Sigmoid colon (tissue), 7 donors: ENCODE measurements around the gene FNDC1. TPM values are rescaled to one million over a fixed set of nuclear protein-coding genes. Genes with fewer than 3 reads are reported as not detected.

Experiments
- DNase-seq: peaks from one replicate; pipeline ENCODE4 v3.0.0-alpha.2; 2019
- H3K27ac ChIP-seq, 4 donors: fragments of 200-600 bp; sonication (generic); one replicate each; pipeline ENCODE4 v1.5.1; 2016 to 2019; ENCODE audit warnings: mild to moderate bottlenecking in 1 of 4
- H3K27me3 ChIP-seq, 3 donors: fragments of 200-600 bp; sonication (generic); one replicate each; pipeline ENCODE4 v1.5.1; 2019; ENCODE audit warnings: mild to moderate bottlenecking in 1 of 3
- H3K36me3 ChIP-seq, 4 donors: fragments of 200-600 bp; sonication (generic); one replicate each; pipeline ENCODE4 v1.5.1; 2016 to 2019
- H3K4me1 ChIP-seq, 4 donors: fragments of 200-600 bp; sonication (generic); one replicate each; pipeline ENCODE4 v1.5.1; 2017 to 2019
- H3K4me3 ChIP-seq, 4 donors: fragments of 200-600 bp; sonication (generic); one replicate each; pipeline ENCODE4 v1.5.1; 2017 to 2019; ENCODE audit warnings: mild to moderate bottlenecking in 2 of 4, moderate library complexity in 1 of 4
- H3K9me3 ChIP-seq, 4 donors: fragments of 200-600 bp in 3 of 4; sonication (generic) in 3 of 4; one replicate each; pipeline versions ENCODE4 v1.5.1 to v1.6.1; 2013 to 2019
- CTCF ChIP-seq, 4 experiments: fragments of 450-650 bp in 3 of 4; fragments of 200-600 bp in 1 of 4; IDR thresholded peaks; one replicate each; pipeline ENCODE4 v1.5.1; 2016 to 2019; ENCODE audit warnings: antibody characterized with exemption in 4 of 4, mild to moderate bottlenecking in 3 of 4, moderate library complexity in 2 of 4
- EP300 ChIP-seq, 4 donors: sonication (generic); formaldehyde crosslinking; IDR thresholded peaks; one replicate each; pipeline ENCODE4 v1.6.1; 2017; ENCODE audit warnings: antibody characterized with exemption in 4 of 4
- POLR2A ChIP-seq, 2 donors: fragments of 450-650 bp; IDR thresholded peaks; one replicate each; pipeline ENCODE4 v1.6.1; 2016; ENCODE audit warnings: antibody characterized with exemption in 2 of 2, mild to moderate bottlenecking in 2 of 2, moderate library complexity in 2 of 2
- POLR2AphosphoS5 ChIP-seq, 4 donors: sonication (generic); formaldehyde crosslinking; IDR thresholded peaks; one replicate each; pipeline ENCODE4 v1.6.1; 2017; ENCODE audit warnings: antibody characterized with exemption in 4 of 4
- WGBS, 2 donors: extraction: QIAGEN DNeasy Blood & Tissue Kit; methylation state at CpG; one replicate each; pipeline ENCODE4 v1.1.7; 2013; 5-methylcytosine and 5-hydroxymethylcytosine counted together
- intact Hi-C: fragments of 100-400 bp; cut with DNase I; formaldehyde crosslinking; loops from one replicate; pipeline ENCODE4 v1.15.1; 2023
- polyA plus RNA-seq, 3 donors: library from polyadenylated mRNA; stranded (reverse); fragments of 200-250 nt; gene quantifications; one replicate each; pipeline ENCODE4 v1.2.3, GENCODE V29; 2013
- total RNA-seq, 4 donors: library from RNA; depleted of rRNA; stranded (reverse); fragments of >200 nt; gene quantifications; one replicate each; pipeline ENCODE4 v1.1.0, GENCODE V29; 2016
- donor health status: healthy with polysubstance abuse.
- donor health status: Bipolar disorder and iron deficiency.
- donor health status: healthy.

The FNDC1 gene
- total and polyA plus RNA-seq, 7 donors, result 0.89 to 19.8 (median 16.8) TPM; not detected in 2

GRCh38 chr6:159213405-159213804 lies 44.2 kb downstream of the FNDC1 start:
- 27 to 57% methylated on average over 3 of the region's 3 CpGs for whole genome bisulfite sequencing, 2 donors

DNA sequence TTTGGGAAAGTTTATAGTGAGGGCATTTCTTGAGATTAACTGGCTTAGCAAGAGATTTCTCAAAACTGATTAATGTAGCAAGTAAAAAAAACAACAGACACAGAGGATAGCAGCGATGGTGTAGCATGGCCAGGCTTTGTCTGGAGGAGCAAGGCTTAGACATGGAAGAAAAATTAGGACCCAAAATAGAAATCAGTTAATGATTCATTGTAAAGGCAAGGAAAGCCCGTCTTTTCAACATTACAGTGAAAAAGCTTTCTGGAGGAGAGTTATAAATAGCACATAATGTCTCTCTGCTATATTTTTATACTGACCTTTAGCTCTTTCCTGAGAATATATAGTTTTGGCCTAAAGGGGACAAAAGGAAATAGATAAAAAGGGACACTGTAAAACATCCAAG lies 45.1 kb downstream of the FNDC1 start:
- no peak for DNase-seq
- 61 to 70% methylated on average over 2 of the region's 2 CpGs for WGBS, 2 donors
- Histone ChIP-seq H3K4me1 (peaks cover 0 to 3% (median 0%) of the 10 kb centered on the region in 4 donors), H3K9me3 (no peaks in the 10 kb centered on the region), H3K4me3 (no peak overlapping the region), H3K27ac (no peak overlapping the region), H3K27me3 (no peaks in the 10 kb centered on the region), H3K36me3 (no peaks in the 10 kb centered on the region)
- intact Hi-C loops, result no loop called here
- TF ChIP-seq EP300 (IDR thresholded peaks at IDR 0.05) (no peak), POLR2A (IDR thresholded peaks at IDR 0.05) (no peak), CTCF (IDR thresholded peaks at IDR 0.05) (no peak), POLR2AphosphoS5 (IDR thresholded peaks at IDR 0.05) (no peak)

More at GRCh38 chr6:159213405-159213804, 44.2 kb downstream of the FNDC1 start:
- Histone ChIP-seq H3K27ac (no peak overlapping the region), H3K27me3 (no peaks in the 10 kb centered on the region), H3K4me1 (peaks cover 0 to 3% (median 0%) of the 10 kb centered on the region in 4 donors), H3K4me3 (no peak overlapping the region), H3K36me3 (no peaks in the 10 kb centered on the region), H3K9me3 (no peaks in the 10 kb centered on the region)
- no peak for DNase-seq
- intact Hi-C loops, result no loop called here
- TF ChIP-seq EP300 (IDR thresholded peaks at IDR 0.05) (no peak), POLR2A (IDR thresholded peaks at IDR 0.05) (no peak), CTCF (IDR thresholded peaks at IDR 0.05) (no peak), POLR2AphosphoS5 (IDR thresholded peaks at IDR 0.05) (no peak)

DNA sequence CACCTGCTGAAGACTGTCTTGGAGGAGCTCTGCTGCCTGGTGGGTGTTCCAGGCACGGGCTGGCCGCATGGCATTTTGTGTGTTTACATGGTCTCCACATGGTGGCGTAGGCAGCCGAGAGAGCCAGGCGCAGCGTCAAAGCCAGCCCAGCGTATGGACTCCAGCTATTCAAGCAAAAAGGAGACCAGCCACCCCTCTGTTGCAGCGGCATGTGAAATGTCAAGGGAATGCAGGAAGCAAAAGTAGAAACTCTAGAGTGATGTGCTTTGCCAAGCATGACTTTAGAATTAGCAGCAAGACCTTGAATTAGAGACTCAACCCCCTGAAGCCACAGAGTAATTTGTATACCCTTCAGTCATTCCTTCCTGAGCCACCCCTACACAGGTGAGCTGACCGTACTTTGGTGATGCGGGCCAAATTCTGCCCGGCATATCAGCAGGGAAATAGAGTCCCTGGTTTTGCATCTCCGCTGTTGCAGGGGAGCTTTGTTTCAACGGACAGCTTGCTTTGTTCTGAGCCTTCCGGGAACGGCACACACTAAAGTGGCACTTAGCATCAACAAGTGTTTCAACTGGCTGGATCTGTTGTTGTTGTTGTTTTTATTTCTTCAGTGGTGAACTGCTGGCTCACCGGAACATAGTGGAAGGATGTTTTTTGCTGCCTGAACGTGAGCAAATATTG lies 48.5 kb downstream of the FNDC1 start:
- no peaks in the 10 kb centered on the region for H3K27me3 ChIP-seq
- H3K4me3 ChIP-seq, result no peak overlapping the region
- peaks cover 0 to 3% (median 0%) of the 10 kb centered on the region in 4 donors for H3K4me1 ChIP-seq
- intact Hi-C loops, result no loop called here
- TF ChIP-seq CTCF (IDR thresholded peaks at IDR 0.05), result no peak
- no peak for TF ChIP-seq POLR2A (IDR thresholded peaks at IDR 0.05)
- TF ChIP-seq EP300 (IDR thresholded peaks at IDR 0.05), result no peak
- TF ChIP-seq POLR2AphosphoS5 (IDR thresholded peaks at IDR 0.05), result no peak
- no peak for DNase-seq
- H3K9me3 ChIP-seq, result no peaks in the 10 kb centered on the region
- no peaks in the 10 kb centered on the region for H3K36me3 ChIP-seq
- 53 to 58% methylated on average over 17 of the region's 17 CpGs for WGBS, 2 donors
- no peak overlapping the region for H3K27ac ChIP-seq

- intact Hi-C loops, result no loop called here
- no peak overlapping the region for H3K4me3 ChIP-seq
- DNase-seq, result no peak
- WGBS, 2 donors, result 57 to 65% methylated on average over 5 of the region's 5 CpGs
- no peaks in the 10 kb centered on the region for H3K36me3 ChIP-seq
- H3K27me3 ChIP-seq, result no peaks in the 10 kb centered on the region
- TF ChIP-seq POLR2A (IDR thresholded peaks at IDR 0.05) (no peak), EP300 (IDR thresholded peaks at IDR 0.05) (no peak), CTCF (IDR thresholded peaks at IDR 0.05) (no peak), POLR2AphosphoS5 (IDR thresholded peaks at IDR 0.05) (no peak)
- H3K27ac ChIP-seq, result no peak overlapping the region
- H3K4me1 ChIP-seq, result peaks cover 0 to 3% (median 0%) of the 10 kb centered on the region in 4 donors
- H3K9me3 ChIP-seq, result no peaks in the 10 kb centered on the region
These were observed 50.9 kb downstream of the FNDC1 start for GRCh38 chr6:159220093-159220492.
